HepG2 (cell line): ENCODE measurements around the gene YJEFN3. TPM values are rescaled to one million over a fixed set of nuclear protein-coding genes. Genes with fewer than 3 reads are reported as not detected.

Experiments used
- ATAC-seq: fragments of 200-7000 bp; cut with Tn5 transposase; 3 replicates; pipeline ENCODE4 v1.9.1; 2020; ENCODE audit warnings: mild to moderate bottlenecking, moderate library complexity
- BruUV-seq: library from RNA; stranded (reverse); fragments of 400-500 nt; replicated peaks from 2 replicates; lab custom pipeline; 2021; lab: Mats Ljungman, UMichigan
- CTCF ChIA-PET: fragments of 300-600 bp; formaldehyde crosslinking; extraction: SDS; loops from one replicate; lab custom pipeline; 2021; ENCODE audit warnings: low total read pairs, inconsistent platforms, low intra/inter-chr PET ratio; lab: Yijun Ruan, JAX
- POLR2A ChIA-PET: fragments of 350-600 bp; sonication (Branson Sonifier 250); formaldehyde crosslinking; loops from one replicate; lab custom pipeline; 2020; ENCODE audit warnings: antibody characterized with exemption, inconsistent platforms; lab: Yijun Ruan, JAX
- DNase-seq: peaks from one replicate; pipeline ENCODE4 v3.0.0-alpha.2; 2015; ENCODE audit warnings: low spot score
- FAIRE-seq: peaks from 3 replicates; lab custom pipeline; 2011; peaks lifted over from hg19 to GRCh38; lab: Jason Lieb, UNC
- H2AFZ ChIP-seq: one replicate; pipeline ENCODE4 v1.6.1; 2011; ENCODE audit warnings: low read length, inconsistent platforms
- H3K27ac ChIP-seq: fragments of 300-600 bp; 3 replicates; pipeline ENCODE4 v1.8.0; 2011; ENCODE audit warnings: mixed run types, mild to moderate bottlenecking, mixed read lengths, low read length, inconsistent platforms; ENCODE audit not compliant: insufficient read depth; ENCODE audit errors: extremely low read length
- H3K27me3 ChIP-seq, 2 experiments: fragments of 200-600 bp in 1 of 2; 2 replicates in 1 of 2; 3 replicates in 1 of 2; pipeline versions ENCODE4 v1.6.0 to v1.8.0; 2011; ENCODE audit warnings: low read length in 2 of 2, mild to moderate bottlenecking in 2 of 2, moderate library complexity in 2 of 2, inconsistent platforms in 1 of 2; ENCODE audit not compliant: insufficient read depth in 2 of 2, control insufficient read depth in 1 of 2
- H3K36me3 ChIP-seq, 2 experiments: fragments of 200-600 bp in 1 of 2; replicated peaks in 1 of 2; 2 replicates in 1 of 2; 3 replicates in 1 of 2; pipeline versions ENCODE4 v1.5.1 to v1.8.0; 2011; ENCODE audit warnings: low read length in 2 of 2, inconsistent platforms in 1 of 2; ENCODE audit not compliant: insufficient read depth in 2 of 2, control insufficient read depth in 1 of 2
- H3K4me1 ChIP-seq: 2 replicates; pipeline ENCODE4 v1.5.1; 2012; ENCODE audit warnings: low read length, inconsistent platforms; ENCODE audit not compliant: insufficient read depth
- H3K4me2 ChIP-seq: 2 replicates; pipeline ENCODE4 v1.6.0; 2011; ENCODE audit warnings: low read depth, low read length, inconsistent platforms
- H3K4me3 ChIP-seq, 3 experiments: fragments of 200-600 bp in 1 of 3; sonication (generic), shearing (Covaris generic) in 1 of 3; replicated peaks in 1 of 3; 2 replicates each; pipeline ENCODE4 v1.5.1; 2011 to 2016; ENCODE audit warnings: low read length in 3 of 3, inconsistent platforms in 2 of 3, low read depth in 2 of 3, mild to moderate bottlenecking in 2 of 3, control low read depth in 1 of 3, mixed read lengths in 1 of 3; ENCODE audit not compliant: insufficient read depth in 1 of 3
- H3K79me2 ChIP-seq: one replicate; pipeline ENCODE4 v1.6.1; 2011; ENCODE audit warnings: low read length, inconsistent platforms; ENCODE audit not compliant: insufficient read depth
- H3K9ac ChIP-seq: 2 replicates; pipeline ENCODE4 v1.6.0; 2011; ENCODE audit warnings: mild to moderate bottlenecking, low read depth, low read length, inconsistent platforms; ENCODE audit not compliant: insufficient read depth
- H3K9me3 ChIP-seq: 2 replicates; pipeline ENCODE4 v1.5.1; 2012; ENCODE audit warnings: mild to moderate bottlenecking, low read length
- H4K20me1 ChIP-seq: 2 replicates; pipeline ENCODE4 v1.6.0; 2011; ENCODE audit warnings: inconsistent platforms, mild to moderate bottlenecking, low read length, moderate library complexity; ENCODE audit not compliant: insufficient read depth
- BRD4 ChIP-seq: sonication (generic); formaldehyde crosslinking; IDR thresholded peaks from 2 replicates; pipeline ENCODE4 v1.4.0; 2020; ENCODE audit warnings: missing genetic modification reagents
- EHMT2 ChIP-seq: fragments of 200-600 bp; sonication (generic); IDR thresholded peaks from 2 replicates; pipeline ENCODE4 v1.7.0; 2017; ENCODE audit warnings: antibody characterized with exemption, low read depth, low read length, borderline replicate concordance
- GATAD2A ChIP-seq: IDR thresholded peaks from 2 replicates; pipeline ENCODE4 v1.6.1; 2016
- STAG1 ChIP-seq: sonication (generic); formaldehyde crosslinking; IDR thresholded peaks from 2 replicates; pipeline ENCODE4 v1.4.0; 2020; ENCODE audit warnings: missing genetic modification reagents
- TOPORS ChIP-seq: sonication (generic); formaldehyde crosslinking; IDR thresholded peaks from 2 replicates; pipeline ENCODE4 v1.8.0; 2023; ENCODE audit warnings: mild to moderate bottlenecking, missing genetic modification reagents
- ZFP82 ChIP-seq: sonication (generic); formaldehyde crosslinking; IDR thresholded peaks from 2 replicates; pipeline ENCODE4 v1.5.1; 2020; ENCODE audit warnings: mild to moderate bottlenecking, missing genetic modification reagents, borderline replicate concordance
- ZNF230 ChIP-seq: sonication (generic); formaldehyde crosslinking; IDR thresholded peaks from 2 replicates; pipeline ENCODE4 v1.4.0; 2020; ENCODE audit warnings: mild to moderate bottlenecking, missing genetic modification reagents
- ZNF629 ChIP-seq: sonication (generic); formaldehyde crosslinking; conservative IDR thresholded peaks from 2 replicates; pipeline ENCODE4 v1.5.0; 2020; ENCODE audit warnings: missing genetic modification reagents
- ZSCAN20 ChIP-seq: sonication (generic); formaldehyde crosslinking; IDR thresholded peaks from 2 replicates; pipeline ENCODE4 v1.4.0; 2020; ENCODE audit warnings: missing genetic modification reagents, mild to moderate bottlenecking, borderline replicate concordance
- WGBS: methylation state at CpG from one replicate; pipeline ENCODE4 v1.1.6; 2017; ENCODE audit warnings: low lambda C conversion rate; 5-methylcytosine and 5-hydroxymethylcytosine counted together
- in situ Hi-C: cut with HindIII; loops from 2 replicates; pipeline ENCODE4 v1.10.0; 2017; ENCODE audit warnings: low pct_unique_long_range_greater_than_20kb; ENCODE audit not compliant: extremely low pct_ligation_motif_present
- intact Hi-C: fragments of 100-400 bp; cut with micrococcal nuclease; formaldehyde crosslinking; loops from one replicate; pipeline ENCODE4 v1.10.0; 2022; ENCODE audit not compliant: unreplicated experiment
- polyA plus RNA-seq, 8 experiments: library from polyadenylated mRNA; depleted of rRNA in 3 of 8; stranded (reverse) in 7 of 8; unstranded in 1 of 8; fragments of >200 nt; fragmentation: Illumina TruSeq in 4 of 8; extraction: Trizol in 4 of 8; gene quantifications; 2 replicates each; pipeline versions ENCODE4 v1.2.1 to v1.2.3, GENCODE V29; 2011 to 2016; ENCODE audit warnings: low read depth in 4 of 8, missing spikeins in 1 of 8, mixed read lengths in 1 of 8; ENCODE audit not compliant: insufficient read depth in 1 of 8
- total RNA-seq, 5 experiments: library from RNA; depleted of rRNA; stranded (reverse); fragments of >200 nt; fragmentation: Illumina TruSeq; extraction: Trizol; gene quantifications; 2 replicates each; pipeline ENCODE4 v1.2.3, GENCODE V29; 2016; ENCODE audit warnings: low read depth in 1 of 5
- TF ChIP-seq, protein P1 (sequence below): sonication (generic); formaldehyde crosslinking; conservative IDR thresholded peaks from 2 replicates; pipeline ENCODE4 v1.4.0; 2020; ENCODE audit warnings: missing genetic modification reagents
- TF ChIP-seq, protein P2 (sequence below): sonication (generic); formaldehyde crosslinking; IDR thresholded peaks from 2 replicates; pipeline ENCODE4 v1.5.0; 2020; ENCODE audit warnings: mild to moderate bottlenecking, missing genetic modification reagents, moderate library complexity
- TF ChIP-seq, protein P3 (sequence below): sonication (generic); formaldehyde crosslinking; IDR thresholded peaks from 2 replicates; pipeline ENCODE4 v1.5.0; 2020; ENCODE audit warnings: missing genetic modification reagents, mild to moderate bottlenecking, borderline replicate concordance
- TF ChIP-seq, protein P4 (sequence below): sonication (generic); formaldehyde crosslinking; IDR thresholded peaks from 2 replicates; pipeline ENCODE4 v1.4.0; 2020; ENCODE audit warnings: missing genetic modification reagents

YJEFN3 gene
- total and polyA plus RNA-seq, 2 of the 13 experiments (the other 11 are each of a cell fraction or from before 2014, with no cell fraction given), result 0.89 to 4.0 TPM

DNA sequence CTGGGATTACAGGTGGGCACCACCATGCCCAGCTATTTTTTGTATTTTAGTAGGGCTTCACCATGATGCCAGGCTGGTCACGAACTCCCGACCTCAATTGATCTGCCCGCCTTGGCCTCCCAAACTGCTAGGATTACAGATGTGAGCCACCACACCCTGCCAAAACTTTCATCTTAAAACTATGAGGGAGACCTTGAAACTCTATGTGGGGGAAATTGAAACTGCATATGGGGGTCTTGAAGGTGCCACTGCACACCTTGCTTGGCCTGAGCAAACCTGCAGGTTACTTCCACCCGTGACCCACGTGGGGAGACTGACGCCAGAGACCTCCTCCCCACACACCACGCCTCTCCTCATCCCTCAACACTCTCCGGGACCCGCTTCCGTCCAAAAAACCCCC is 25.0 kb downstream of the YJEFN3 start (continued):
- no peak for TF ChIP-seq EHMT2

DNA sequence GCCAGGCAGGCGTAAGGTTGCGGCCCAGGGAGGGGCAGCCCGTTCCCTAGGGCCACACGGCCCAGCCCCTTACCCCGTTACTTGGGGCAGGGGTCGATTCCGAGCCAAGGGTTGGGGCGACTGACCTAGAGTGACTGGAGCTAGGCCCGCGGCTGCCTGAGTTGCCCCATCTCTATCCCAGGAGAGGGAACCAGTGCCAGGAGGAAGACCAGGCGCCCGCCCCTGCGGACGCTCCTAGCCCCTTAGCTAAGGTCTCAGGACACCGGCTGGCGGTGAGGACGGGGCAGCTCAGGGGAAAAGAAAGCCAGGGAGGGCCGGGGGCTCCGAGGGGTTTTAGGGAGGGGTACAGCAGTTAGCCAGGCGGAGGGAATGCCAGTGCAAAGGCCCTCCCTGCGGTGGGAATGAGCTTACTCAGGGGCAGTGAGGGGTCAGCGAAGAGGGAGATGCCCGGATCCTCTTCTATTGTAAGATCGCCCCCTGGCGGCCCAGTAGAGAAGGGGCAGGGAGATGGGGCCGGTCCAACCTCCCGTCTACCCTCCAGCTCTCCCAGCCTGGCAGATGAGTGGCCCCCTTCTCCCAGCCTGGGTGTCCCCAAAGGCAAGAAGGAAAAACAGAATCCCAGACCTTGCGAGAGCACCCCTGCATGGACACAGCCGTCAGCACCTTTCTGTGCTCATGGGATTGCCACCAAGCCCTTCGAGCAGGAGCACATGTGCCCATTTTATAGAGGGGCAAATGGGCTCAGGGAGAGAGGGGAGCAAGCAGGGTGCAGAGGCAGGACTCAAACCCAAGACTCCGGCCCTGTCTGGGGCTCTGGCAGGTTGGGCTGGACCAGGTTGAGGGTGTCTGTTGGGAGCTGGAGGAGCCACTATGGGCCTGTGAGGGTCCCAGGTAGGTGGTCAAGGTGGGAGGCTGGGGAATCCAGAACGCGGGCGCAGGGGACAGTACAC is 25.6 kb downstream of the YJEFN3 start:
- no peak overlapping the region for H3K9ac ChIP-seq
- intact Hi-C loops (no loop called here), in situ Hi-C loops (loop anchor here (25.0 kb wide), 1 partner anchor 1008 kb away; the partner anchor contains the start of gene ZNF737)
- no peaks in the 10 kb centered on the region for H3K4me1 ChIP-seq
- DNase-seq, result no peak
- H2AFZ ChIP-seq, result no peak overlapping the region
- H4K20me1 ChIP-seq, result no peaks in the 10 kb centered on the region
- ATAC-seq, result peak; percentile 58
- H3K36me3 ChIP-seq, result no peaks in the 10 kb centered on the region
- 55% methylated on average over 28 of the region's 34 CpGs for WGBS
- no peak overlapping the region for H3K27ac ChIP-seq
- ChIA-PET CTCF (interaction anchor here (1.0 to 2.0 kb wide), 2 partner anchors 22 to 89 kb away, joined by 3 to 4 read pairs; partner anchors contain the start of gene GMIP), POLR2A (no interaction called here)
- no peaks in the 10 kb centered on the region for H3K79me2 ChIP-seq
- H3K27me3 ChIP-seq, result peaks cover 4 to 35% of the 10 kb centered on the region in 2 experiments; a peak in 4 of 5 replicates
- H3K4me3 ChIP-seq, result no peak overlapping the region
- H3K9me3 ChIP-seq, result no peaks in the 10 kb centered on the region
- no TSS peak for BruUV-seq
- no peak for FAIRE-seq
- no peak overlapping the region for H3K4me2 ChIP-seq
- TF ChIP-seq ZFP82 (CRISPR knock-in tag), result no peak
- TF ChIP-seq, protein P1, sequence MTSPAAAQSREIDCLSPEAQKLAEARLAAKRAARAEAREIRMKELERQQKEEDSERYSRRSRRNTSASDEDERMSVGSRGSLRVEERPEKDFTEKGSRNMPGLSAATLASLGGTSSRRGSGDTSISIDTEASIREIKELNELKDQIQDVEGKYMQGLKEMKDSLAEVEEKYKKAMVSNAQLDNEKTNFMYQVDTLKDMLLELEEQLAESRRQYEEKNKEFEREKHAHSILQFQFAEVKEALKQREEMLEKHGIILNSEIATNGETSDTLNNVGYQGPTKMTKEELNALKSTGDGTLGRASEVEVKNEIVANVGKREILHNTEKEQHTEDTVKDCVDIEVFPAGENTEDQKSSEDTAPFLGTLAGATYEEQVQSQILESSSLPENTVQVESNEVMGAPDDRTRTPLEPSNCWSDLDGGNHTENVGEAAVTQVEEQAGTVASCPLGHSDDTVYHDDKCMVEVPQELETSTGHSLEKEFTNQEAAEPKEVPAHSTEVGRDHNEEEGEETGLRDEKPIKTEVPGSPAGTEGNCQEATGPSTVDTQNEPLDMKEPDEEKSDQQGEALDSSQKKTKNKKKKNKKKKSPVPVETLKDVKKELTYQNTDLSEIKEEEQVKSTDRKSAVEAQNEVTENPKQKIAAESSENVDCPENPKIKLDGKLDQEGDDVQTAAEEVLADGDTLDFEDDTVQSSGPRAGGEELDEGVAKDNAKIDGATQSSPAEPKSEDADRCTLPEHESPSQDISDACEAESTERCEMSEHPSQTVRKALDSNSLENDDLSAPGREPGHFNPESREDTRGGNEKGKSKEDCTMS (CRISPR knock-in tag), result no peak
- TF ChIP-seq, protein P2, sequence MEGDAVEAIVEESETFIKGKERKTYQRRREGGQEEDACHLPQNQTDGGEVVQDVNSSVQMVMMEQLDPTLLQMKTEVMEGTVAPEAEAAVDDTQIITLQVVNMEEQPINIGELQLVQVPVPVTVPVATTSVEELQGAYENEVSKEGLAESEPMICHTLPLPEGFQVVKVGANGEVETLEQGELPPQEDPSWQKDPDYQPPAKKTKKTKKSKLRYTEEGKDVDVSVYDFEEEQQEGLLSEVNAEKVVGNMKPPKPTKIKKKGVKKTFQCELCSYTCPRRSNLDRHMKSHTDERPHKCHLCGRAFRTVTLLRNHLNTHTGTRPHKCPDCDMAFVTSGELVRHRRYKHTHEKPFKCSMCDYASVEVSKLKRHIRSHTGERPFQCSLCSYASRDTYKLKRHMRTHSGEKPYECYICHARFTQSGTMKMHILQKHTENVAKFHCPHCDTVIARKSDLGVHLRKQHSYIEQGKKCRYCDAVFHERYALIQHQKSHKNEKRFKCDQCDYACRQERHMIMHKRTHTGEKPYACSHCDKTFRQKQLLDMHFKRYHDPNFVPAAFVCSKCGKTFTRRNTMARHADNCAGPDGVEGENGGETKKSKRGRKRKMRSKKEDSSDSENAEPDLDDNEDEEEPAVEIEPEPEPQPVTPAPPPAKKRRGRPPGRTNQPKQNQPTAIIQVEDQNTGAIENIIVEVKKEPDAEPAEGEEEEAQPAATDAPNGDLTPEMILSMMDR, result peak; percentile 68
- TF ChIP-seq TOPORS, result no peak
- peak; percentile 32 for TF ChIP-seq STAG1 (CRISPR knock-in tag)
- TF ChIP-seq, protein P3, sequence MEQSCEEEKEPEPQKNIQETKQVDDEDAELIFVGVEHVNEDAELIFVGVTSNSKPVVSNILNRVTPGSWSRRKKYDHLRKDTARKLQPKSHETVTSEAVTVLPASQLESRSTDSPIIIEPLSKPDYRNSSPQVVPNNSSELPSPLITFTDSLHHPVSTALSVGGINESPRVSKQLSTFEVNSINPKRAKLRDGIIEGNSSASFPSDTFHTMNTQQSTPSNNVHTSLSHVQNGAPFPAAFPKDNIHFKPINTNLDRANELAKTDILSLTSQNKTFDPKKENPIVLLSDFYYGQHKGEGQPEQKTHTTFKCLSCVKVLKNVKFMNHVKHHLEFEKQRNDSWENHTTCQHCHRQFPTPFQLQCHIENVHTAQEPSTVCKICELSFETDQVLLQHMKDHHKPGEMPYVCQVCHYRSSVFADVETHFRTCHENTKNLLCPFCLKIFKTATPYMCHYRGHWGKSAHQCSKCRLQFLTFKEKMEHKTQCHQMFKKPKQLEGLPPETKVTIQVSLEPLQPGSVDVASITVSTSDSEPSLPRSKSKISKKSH (CRISPR knock-in tag), result no peak
- no peak for TF ChIP-seq GATAD2A (CRISPR knock-in tag)
- peak; percentile 18; the same call in 1 of the 2 replicates for TF ChIP-seq ZNF629 (CRISPR knock-in tag)
- TF ChIP-seq, protein P4, sequence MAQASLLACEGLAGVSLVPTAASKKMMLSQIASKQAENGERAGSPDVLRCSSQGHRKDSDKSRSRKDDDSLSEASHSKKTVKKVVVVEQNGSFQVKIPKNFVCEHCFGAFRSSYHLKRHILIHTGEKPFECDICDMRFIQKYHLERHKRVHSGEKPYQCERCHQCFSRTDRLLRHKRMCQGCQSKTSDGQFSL, result no peak
- TF ChIP-seq ZNF230 (CRISPR knock-in tag), result no peak
- TF ChIP-seq BRD4 (CRISPR knock-in tag), result no peak
- no peak for TF ChIP-seq ZSCAN20 (CRISPR knock-in tag)
